GM18505 (cell line): ENCODE data around the gene SOCS4.
"Not testable (repeated sequence)": the region's sequence is repeated elsewhere in the genome, so short reads cannot be mapped to it uniquely, and the experiment has no call there.

Source experiments
- ATAC-seq: cut with Tn5 transposase; IDR thresholded peaks from one replicate; pipeline ENCODE4 v1.9.1; 2021; ENCODE audit not compliant: unreplicated experiment
- POLR2A ChIP-seq: IDR thresholded peaks from 4 replicates; pipeline ENCODE4 v1.6.1; 2011; ENCODE audit warnings: borderline replicate concordance; ENCODE audit not compliant: insufficient read depth, insufficient read length; ENCODE audit errors: extremely low read depth

SOCS4 gene, protein sequence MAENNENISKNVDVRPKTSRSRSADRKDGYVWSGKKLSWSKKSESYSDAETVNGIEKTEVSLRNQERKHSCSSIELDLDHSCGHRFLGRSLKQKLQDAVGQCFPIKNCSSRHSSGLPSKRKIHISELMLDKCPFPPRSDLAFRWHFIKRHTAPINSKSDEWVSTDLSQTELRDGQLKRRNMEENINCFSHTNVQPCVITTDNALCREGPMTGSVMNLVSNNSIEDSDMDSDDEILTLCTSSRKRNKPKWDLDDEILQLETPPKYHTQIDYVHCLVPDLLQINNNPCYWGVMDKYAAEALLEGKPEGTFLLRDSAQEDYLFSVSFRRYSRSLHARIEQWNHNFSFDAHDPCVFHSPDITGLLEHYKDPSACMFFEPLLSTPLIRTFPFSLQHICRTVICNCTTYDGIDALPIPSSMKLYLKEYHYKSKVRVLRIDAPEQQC

DNA sequence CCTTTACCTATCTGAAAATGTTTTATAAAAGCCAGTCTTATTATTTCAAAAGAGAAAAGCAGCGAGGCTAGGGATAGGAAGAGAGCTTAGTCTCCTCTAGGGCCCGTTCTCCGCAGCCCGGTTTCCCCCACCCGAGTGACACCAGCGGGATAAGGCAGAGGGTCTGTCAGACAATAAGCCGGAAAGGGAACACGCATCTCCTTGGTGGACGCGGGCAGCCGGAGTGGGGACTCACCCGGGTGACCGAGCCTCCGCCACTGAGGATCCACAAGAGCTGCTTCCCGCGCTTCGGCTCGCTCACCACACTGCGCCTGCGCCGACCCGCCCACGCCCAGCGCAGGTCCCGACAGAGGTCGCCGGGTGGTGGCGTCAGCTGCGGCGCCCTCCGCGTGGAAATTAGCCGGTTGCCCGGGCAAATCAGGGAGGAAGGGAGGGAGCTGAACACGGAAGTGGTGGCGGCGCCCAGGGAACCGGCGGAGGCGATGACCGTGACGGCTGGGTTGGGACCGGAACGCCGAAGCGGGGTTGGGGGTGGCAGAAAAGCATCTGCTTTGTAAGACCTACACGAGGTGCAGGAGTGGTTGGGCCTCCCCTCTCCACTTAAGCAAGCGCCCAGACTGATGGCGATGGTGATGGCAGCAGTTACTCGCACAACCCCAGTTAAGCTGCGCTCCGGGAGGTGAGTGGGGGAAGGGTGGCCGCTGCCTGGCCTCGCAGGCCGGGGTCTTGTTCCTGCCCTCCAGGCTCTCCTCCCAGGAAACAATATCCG lies at the start of gene SOCS4, which contains the start of gene WDHD1:
Gene SOCS4, plus strand, starts transcription at position 444 of the 769 bp plus-strand sequence. CDS start 15,806 bp downstream, outside the sequence.
Gene WDHD1, minus strand, starts transcription at position 307 of the 769 bp plus-strand sequence. CDS start 312 bp downstream, outside the sequence.
- ATAC-seq = peak; percentile 81
- TF ChIP-seq POLR2A = peak; percentile 90

DNA sequence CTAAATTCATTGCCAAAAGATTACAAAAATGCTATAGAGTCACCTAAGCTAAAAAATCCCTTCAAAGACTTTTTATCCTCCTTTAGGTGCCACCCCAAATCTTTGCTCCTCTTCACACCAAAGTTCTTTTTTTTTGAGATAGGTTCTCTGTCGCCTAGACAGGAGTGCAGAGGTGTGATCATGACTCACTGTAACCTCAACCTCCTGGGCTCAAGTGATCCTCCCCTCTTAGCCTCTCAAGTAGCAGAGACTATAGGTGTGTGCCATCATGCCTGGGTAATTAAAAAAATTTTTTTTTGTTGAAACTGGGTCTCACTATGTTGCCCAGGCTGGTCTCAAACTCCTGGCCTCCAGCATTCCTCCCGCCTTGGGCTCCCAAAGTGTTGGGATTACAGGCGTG lies 48.0 kb upstream of the SOCS4 start:
- TF ChIP-seq POLR2A = no peak
- no peak for ATAC-seq

GRCh38 chr14:54981698-54982097 lies 45.3 kb upstream of the SOCS4 start:
- ATAC-seq = no peak
- no peak for TF ChIP-seq POLR2A

- ATAC-seq = no peak
- TF ChIP-seq POLR2A = no peak
These were observed 41.9 kb upstream of the SOCS4 start for GRCh38 chr14:54985156-54985555.

GRCh38 chr14:55000381-55000780 lies 26.7 kb upstream of the SOCS4 start:
- no peak for ATAC-seq
- TF ChIP-seq POLR2A = no peak

- no peak for ATAC-seq
- no peak for TF ChIP-seq POLR2A
These were observed 22.0 kb upstream of the SOCS4 start for GRCh38 chr14:55005071-55005470.

DNA sequence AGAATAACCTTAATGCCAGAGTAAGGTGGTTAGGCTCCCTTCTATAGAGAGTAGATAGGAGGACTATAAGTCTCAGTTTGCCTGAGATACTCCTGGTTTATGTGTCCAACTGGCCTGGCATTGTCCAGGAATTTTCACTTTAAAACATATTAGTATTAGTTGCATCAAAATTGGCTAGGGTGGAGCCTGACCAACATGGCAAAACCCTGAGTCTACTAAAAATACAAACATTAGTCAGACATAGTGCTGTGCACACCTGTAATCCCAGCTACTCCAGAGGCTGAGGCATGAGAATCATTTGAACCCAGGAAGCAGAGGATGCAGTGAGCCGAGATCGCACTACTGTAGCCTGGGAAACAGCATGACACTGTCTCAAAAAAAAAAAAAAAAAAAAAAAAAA lies 12.0 kb upstream of the SOCS4 start:
- ATAC-seq = no peak
- no peak for TF ChIP-seq POLR2A

DNA sequence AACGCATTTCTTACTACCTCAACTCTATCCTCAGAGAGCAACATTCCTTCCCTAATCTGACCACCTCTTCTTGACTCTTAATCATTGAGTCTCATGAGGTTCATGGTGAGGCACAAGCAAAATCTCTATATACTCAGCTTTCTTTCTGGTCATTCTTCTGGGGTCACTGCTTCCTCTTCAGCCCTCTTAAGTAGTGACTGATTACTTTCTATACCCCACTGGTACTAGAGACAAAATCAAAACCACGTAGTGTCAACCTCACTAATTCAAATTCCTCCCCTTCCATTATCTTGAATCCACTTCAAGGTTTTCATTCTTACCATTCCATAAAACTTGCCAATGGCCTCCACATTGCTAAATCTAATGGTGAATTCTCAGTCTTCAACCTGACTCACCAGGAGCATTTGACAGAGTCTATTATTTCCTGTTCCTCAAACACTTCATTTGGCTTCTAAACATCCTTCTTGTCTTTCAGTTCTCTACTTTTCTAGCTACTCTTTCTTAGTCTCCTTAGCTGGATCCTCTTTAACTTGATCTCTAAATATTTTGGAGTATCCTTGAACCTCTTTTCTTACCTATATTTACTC lies 7.0 kb upstream of the SOCS4 start:
- no peak for ATAC-seq
- no peak for TF ChIP-seq POLR2A

DNA sequence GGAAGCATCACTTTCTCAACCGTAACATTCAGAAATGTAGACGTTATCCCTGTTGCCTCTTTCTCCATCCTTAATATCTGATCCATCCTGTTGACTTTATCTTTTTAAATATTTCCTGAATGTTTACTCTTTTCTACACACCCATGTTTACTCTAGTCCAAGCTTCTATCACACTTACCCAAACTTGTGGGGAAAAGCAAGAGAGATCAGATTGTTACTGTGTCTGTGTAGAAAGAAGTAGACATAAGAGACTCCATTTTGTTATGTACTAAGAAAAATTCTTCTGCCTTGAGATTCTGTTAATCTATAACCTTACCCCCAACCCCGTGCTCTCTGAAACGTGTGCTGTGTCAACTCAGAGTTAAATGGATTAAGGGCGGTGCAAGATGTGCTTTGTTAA lies 2.7 kb upstream of the SOCS4 start:
- not testable (repeated sequence) for ATAC-seq

- TF ChIP-seq POLR2A = no peak
- ATAC-seq = no peak
These were observed 1.1 kb upstream of the SOCS4 start for GRCh38 chr14:55025948-55026347.

- no peak for TF ChIP-seq POLR2A
- no peak for ATAC-seq
These were observed 619 bp upstream of the SOCS4 start for GRCh38 chr14:55026441-55026792.

GRCh38 chr14:55028066-55028465 lies 1.0 kb downstream of the SOCS4 start:
- ATAC-seq = no peak
- TF ChIP-seq POLR2A = no peak

- ATAC-seq = no peak
- TF ChIP-seq POLR2A = no peak
These were observed 1.4 kb downstream of the SOCS4 start for GRCh38 chr14:55028476-55028875.
